ENCODE measurements around the gene FAM43A.
A peak's percentile ranks its signal among the peaks of the same experiment; 100 is the strongest.

FAM43A gene

DNA sequence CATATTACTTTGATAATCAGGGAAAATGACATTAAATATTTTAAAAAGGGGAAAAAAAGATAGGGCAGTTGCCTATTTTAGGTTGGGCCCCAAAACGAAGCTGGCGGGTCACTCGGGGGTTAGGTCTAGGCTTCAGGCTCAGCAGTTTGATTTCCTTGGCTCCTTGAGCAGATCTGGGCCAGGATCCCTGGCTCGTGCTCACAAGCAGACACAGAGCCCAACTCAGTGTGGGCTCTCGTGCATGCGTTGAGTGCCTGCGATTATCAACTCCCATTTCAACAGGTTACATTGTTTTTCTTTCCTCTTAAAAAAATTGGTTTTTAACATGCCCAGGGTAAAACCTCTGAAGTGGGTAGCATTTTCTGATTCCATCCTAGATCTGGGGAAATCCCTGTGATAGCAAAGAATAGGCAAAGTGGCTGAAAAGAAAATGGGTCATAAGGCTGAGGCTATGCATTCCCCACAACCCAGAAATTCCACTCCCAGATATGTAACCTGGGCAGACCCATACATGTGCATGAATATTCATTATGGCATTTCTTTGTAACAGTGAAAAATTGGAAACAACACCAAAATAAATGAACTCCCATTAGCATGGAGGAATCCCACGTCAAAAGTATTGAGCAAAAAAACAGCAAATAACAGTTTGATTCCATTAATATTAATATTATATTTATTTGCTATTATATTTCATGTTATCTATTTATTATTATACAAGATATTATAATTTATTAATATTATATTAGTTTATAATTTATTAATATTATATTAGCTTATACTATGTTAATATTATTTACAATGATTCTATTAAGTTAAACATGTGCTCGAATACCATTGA lies 27.8 kb downstream of the FAM43A start:
- no peak for DNase-seq

DNA sequence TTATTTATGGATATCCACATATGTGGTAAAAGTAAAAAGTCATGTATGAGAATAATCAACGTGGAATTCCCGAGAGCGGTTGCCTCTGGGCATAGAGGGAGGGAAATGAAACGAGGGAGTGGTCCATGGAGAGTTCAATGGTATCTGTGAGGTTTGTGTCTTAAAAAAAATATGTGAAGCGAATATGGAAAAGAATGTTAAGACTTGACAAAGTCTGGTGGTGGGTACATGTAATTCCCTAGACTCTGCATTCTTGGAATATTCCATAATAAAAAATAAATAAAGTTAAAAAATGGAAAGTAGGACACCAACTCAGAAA lies 28.4 kb downstream of the FAM43A start:
- DNase-seq = no peak

DNA sequence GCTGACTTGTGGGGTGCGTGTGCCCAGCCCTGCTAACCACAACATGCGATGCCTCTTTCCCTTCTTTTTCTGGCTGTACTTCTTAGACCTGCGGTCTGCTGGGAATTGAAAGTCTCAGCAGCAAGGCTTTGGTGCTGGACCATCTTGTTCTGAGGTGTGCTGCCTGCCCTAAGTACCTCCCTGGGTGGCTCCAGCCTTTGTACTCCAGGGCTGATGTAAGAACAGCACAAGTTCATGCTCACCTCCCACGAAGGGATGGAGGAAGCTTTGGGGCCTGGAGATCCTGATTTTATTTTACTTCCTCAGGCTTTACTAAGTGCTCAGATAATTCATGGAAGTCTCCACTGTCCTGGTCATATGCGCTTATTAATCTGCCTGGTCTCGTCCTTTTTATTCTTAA lies 28.9 kb downstream of the FAM43A start:
- no peak for DNase-seq

DNA sequence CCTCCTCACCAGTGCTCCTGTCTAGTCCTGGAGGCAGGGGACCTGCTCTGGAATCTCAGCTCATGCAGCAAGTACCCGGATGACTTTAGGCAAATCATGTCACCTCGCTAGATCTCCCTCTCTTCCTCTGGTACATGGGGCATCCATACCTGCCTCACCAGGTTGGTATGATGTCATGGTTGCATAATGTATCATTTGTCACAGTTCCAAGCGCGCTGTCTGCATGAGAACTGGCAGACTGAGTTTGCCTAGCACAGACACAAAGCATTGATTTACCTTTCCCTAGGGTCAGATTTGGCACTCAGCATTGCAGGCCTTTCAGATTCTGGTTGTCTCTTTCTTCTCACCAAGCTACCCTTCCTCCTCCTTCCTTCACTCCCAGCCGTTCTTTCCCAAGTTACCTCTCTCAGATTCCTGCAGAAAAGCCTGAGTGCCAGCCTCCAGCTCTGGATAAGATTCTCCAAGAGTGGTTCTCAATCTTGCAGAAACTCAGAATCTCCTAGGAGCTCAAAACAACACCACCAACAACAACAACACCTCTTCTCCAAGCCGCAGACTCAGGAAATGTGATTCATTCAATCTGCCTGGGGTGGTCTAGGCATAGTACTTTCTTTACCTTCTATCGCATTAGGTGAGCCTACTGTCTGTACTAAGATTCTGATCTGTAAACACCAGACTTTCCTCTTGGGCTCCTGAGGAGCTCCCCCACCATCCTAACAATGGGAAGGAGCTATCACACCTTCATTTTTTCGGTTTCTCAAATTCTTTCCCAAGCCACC lies 29.5 kb downstream of the FAM43A start:
- DNase-seq = no peak

DNA sequence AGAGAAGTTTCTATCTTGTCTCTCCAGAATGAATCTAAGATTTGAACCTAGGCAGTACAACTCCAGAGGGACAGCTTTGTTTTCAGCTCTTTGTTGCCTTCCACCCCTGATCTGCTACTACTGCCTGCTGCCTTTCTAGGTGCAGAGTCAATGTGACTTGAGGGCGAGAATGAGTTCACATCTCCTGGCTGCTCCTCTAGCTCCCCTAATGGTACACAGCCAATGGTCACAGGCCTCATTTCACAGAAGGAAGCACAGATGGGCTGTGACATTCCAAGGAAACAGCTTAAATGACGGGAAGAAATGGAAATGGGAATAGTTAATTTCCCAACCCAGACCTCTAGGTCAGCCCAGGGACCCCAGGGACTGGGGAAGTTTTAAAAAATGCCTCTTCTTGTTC lies 32.4 kb downstream of the FAM43A start:
- DNase-seq = no peak

DNA sequence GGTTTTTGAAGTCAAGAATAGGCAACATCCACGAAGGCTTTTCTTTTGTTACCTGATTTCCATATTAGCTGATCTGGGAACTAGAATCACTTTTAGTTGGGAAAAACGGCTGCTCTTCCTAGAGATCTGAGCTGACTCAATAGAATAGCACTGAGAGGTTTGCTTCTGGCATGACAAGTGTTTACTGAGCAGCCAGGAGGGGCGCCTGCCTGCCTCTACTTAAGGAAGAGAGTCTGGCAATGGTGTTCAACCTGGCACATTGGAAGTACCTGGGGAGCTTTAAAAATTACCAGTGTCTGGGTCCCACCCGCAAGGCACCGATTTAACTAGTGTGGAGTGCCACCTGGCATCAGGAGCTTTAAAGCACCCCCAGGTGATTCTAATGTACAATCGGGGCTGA lies 34.4 kb downstream of the FAM43A start:
- DNase-seq = no peak

DNA sequence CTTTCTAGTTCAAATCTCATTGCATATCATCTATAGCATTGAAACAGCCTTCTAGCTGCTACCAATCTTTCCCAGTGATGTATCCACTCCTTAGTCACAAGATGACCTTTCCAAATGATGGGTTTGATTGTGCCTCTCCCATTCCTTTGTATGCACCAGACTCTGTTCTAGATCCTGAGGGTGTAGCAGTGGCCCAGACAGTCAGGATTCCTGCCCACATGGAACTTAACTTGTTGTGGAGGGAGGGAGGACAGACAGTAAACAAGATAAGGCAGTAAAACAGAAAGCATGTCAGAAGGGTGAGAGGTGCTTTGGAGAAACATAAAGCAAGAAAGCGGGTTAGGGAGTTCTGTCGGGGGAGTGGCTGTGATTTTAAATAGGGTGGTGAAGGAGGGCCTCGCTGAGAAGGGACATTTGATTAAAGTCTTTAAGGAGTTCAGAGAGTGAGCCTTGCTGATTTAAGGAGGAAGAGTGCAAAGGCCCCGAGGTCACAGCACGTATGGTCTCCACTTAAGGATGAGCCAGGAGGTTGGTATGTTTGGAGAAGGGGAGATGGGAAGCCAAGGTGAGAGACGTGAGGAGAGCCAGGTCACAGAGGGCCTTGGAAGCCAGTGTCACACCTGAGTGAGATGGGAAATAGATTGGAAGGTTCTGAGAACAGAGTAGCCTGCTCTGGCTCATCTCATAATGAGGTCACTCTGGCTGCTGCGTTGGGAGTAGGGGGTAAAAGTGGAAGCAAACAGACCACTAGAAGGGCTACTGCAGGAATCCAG lies 38.3 kb downstream of the FAM43A start:
- DNase-seq = no peak

DNA sequence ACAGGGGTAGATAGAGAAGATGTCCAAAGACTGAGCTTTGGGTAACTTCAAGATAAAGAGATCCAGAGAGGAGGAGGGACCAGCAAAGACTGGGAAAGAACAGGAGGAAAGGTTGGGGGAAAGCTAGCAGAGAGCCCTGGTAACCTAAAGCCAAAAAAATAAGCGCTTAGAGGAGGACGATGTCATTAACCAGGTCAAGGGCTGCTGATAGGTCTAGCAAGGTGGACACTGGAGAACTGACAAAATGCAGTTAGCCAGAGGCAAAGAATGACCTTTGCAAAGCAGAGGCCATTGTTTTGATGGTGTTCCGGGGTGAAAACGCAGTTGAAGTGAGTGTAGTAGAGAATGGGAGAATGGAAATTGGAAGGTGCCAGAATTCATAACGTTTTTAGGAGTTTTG lies 39.7 kb downstream of the FAM43A start:
- DNase-seq = no peak

DNA sequence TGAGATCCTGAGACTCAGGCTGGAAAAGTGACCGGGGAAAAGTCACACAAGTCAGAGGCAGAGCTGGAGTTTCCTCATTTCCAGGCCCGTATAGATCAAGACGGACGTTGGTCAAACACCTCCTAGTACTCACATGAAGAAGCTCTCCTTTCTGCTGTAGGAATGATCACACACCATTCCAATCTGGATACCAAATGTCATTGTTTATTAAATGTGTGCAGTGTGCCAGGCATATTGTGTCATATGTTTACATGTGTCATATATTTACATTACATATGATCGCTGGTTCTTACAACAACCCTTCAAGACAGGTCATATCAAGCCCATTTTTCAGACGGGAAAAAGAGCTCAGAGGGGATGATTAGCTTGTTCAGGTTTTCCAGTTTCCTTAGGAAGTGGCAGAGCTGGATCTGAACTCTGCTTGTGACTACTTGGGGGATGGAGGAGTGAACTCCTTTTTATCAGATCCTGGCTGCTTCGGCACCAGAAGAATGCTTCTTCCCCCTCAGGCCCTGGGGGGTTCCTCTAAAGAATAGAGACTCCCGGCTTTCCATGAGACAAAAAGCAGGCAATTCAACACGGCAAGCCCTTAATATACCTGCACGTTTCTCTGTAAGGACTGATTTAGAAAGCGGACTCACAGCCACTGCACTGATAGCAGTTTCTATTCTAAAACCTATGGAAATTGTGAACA lies 41.9 kb downstream of the FAM43A start:
- DNase-seq = no peak

DNA sequence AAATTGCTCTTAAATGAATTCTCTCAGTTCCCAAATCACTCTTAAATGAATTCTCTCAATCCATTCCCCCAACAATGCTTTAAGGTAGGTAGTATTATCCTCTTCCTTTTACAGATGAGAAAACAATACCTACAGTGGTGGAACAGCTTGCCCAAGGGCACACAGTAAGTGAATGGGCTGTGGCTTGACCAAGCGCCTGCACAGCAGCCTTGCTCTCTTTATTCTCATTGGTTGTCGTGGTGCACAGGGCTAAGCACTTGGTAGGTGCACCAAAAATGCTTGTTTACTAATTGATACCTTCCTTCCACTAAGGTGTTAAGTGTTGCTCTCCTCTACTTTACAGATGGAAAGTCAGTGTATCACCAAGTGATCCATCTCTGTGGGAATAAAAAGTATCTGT lies 43.3 kb downstream of the FAM43A start:
- DNase-seq = no peak

DNA sequence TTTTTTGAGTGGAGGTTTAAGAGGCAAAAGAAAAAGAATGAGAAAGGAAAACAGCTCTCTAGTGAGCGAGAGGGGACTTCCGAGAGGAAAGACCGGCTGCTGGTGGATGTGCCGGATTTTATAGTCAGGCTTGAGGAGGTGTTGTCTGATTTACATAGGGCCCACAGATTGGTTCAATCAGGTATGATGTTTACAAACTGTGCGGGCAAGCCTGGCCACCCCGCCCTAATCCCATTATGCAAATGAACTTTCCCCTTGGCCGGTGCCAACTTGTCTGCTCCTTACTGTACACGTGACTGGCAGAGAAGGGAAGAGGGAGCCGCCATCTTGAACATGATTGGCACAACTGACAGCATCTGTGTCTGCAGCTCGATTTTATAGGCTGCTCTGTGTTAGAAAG lies 44.7 kb downstream of the FAM43A start:
- DNase-seq = peak; percentile 87

DNA sequence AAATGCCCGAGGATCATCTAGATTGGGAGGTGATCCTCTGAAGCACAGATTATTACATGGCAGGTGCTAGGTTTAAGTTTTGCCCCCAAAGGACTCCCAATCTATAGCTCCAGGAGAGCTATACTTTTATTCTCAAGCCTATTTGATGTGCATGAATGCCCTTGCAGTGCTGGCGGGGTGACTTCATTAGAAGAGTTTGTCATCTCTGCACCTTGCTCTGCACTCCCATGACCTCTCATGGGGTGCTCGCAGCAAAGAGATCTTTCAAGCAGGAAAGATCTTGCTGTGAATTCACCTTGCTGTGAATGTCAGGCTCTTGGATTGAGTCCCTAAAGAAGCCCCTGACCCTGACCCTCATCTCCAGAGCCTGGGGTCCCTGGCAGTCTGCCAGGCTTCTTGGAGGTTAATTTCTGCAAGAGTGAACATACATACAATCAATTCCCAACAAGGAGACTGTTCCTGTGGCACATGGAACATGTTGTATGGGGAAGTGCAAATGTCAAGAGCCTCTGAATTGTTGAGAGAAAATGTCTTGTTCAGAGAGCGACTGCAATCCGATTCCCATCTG lies 45.9 kb downstream of the FAM43A start:
- DNase-seq = no peak

DNA sequence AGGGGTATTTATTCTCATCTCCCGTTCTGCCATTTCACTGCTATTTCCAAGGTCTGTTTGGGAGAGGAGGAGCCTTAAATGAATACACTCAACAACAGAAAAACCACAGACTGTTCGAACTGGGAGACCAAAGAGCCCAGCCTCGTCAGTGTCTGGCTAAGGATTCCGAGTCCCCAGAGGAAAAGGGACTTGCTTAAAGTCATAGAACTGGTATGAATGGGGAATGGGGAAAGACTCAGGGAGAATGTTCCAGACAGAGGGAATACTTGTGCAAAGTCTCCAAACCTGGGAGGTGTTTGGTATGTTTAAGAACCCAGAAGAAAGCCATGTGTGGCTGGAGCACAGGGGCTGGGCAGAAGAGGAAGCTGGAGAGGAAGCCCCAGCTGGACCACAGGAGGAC lies 46.9 kb downstream of the FAM43A start:
- DNase-seq = no peak

DNA sequence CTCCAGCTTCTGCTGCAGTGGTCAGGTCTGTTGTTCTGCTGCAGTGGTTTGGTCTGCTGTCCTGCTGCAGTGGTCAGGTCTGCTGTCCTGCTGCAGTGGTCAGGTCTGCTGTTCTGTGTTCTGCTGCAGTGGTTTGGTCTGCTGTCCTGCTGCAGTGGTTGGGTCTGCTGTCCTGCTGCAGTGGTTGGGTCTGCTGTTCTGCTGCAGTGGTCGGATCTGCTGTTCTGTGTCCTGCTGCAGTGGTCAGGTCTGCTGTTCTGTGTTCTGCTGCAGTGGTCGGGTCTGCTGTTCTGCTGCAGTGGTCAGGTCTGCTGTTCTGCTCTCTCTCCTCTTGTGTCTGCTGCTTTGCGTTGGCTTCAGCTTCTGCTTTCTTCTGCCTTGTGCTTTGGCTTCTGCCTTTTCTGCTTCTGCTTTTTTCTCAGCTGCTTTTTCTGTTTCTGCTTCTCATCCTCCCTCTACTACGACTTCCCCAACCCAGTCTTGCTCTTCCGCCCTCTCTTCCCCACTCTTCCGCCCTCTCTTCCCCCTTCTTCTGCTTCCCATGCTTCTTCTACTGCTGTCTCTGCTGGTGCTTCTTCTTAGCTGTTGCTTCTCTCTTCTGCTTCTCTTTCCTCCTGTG lies 50.7 kb downstream of the FAM43A start:
- no peak for DNase-seq

DNA sequence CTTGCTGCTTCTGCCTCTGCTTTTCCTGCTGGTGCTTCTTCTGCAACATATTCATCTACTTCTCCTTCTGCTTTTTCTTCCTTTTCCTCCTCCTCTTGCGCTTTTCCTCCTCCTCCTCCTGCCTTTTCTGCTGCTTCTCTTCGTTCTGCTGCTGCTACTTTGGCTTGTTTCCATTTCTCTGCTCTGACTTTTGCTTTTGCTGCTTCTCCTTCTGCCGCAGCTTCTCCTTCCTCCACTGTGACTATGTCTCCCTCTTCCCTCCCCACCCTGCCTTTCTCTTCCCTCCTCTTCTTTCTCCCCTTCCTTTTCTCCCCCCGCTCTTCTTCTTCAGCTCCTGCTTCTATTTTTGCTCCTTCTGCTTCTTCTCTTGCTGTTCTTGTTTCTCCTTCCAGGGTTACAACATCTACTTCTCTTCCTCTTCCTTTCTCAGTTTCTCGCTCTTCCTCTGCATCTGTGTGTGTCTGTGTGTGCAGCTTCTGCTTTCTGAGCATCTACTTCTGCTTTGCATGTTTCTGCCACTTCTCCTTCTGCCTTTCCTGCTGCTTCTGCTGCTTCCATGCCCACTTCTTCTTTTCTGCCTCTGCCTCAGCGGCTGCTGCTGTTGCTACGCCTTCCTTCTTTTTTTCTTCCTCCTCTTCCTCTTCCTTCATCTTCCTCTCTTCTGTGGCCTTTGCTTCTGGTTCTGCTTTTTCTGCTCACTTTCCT lies 51.4 kb downstream of the FAM43A start:
- no peak for DNase-seq
